Activated CD4-positive, alpha-beta T cell treated with anti-CD3 and anti-CD28 coated beads, Interleukin-2, amount 50 U/mL, for 4 hours (primary cell): Measurements from ENCODE around the gene MEG3.
"Not testable (repeated sequence)": the region's sequence is repeated elsewhere in the genome, so short reads cannot be mapped to it uniquely, and the experiment has no call there.

Experiments
- DNase-seq, 2 experiments: peaks; one replicate each; pipeline ENCODE4 v3.0.0-alpha.2; 2020

Gene MEG3

GRCh38 chr14:100816950-100817901, 8.7 kb upstream of the MEG3 start:
- DNase-seq = no peak

DNA sequence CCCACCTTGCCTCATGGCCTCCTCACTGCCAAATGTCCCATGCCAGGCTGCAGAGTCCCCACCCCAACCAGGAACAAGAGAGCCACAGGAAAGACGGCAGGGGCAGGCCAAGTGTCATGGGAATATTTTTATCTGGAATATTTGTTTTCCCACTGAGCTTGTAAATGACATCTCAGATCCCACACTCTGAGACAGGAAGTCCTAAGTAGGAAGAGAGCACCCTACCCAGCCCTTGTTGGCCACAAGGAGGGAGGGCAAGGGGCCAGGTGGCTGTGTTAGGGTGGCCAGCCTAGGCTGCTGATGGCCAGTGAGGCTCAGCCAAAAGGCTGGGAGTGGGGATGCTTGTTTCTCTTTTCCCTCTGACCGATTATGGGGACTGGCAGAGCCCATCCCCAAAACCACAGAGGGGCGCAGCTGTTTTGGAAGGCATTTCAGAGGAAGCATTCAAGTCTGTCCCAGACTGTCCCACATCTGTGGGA, 7.7 kb upstream of the MEG3 start:
- no peak for DNase-seq

GRCh38 chr14:100818923-100819322, 7.0 kb upstream of the MEG3 start:
- DNase-seq = not testable (repeated sequence)

- no peak for DNase-seq
Measured at GRCh38 chr14:100819453-100819828, 6.5 kb upstream of the MEG3 start.

- no peak for DNase-seq
Measured at GRCh38 chr14:100819829-100820475, 6.0 kb upstream of the MEG3 start.

DNA sequence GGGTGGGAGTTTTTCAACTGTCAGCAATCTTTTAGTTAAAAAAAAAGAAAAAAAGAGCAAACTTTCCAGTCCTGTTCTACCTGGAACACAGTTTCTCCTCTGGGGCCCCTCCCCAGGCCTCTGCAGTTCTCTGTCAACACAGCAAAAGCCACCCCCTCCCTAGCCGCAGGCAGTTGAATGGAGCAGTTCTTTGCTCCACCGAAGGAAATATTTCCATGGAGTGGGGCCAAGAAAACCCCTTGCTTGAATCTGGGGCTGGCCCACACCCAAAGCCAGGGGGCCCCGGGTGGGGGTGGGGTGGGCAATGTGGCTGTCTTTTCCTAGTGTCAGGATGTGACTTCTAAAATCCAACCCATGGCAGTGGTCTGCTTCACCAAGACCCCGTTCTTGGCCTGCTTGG, 5.0 kb upstream of the MEG3 start:
- DNase-seq = no peak

GRCh38 chr14:100822013-100822412, 3.9 kb upstream of the MEG3 start:
- DNase-seq = no peak

GRCh38 chr14:100822532-100823296, 3.2 kb upstream of the MEG3 start:
- DNase-seq = no peak

DNA sequence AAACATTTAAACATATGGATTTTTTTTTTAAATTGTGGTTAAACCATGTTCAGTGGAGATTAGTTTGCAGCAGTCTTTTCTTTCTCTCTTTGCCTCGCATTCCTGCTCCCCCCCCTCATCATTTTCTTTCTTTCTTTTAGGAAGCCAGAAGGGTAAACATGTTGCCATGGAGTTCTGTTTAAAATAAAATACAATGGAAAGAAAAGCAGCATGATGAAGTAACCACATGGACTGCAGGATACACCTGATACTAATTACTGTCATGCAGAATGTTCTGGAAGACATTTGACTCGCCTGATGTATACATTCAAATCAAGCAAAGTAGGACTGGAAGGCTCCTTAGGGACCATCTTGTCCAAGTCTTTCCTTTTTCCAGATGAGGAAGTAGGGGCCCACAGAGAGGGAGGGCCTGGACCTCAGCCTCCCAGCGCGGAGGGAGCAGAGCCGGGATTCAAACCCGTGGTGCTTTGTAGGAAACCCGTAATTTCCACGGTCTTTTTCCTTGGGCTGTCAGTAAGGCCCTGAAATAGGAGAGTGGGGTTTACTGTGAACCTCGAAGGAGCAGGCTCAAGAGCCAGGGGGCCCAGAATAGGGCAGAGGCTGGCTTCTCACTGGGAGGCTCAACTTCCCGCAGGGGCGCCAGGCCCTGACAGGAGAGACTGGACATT, 2.4 kb upstream of the MEG3 start:
- no peak for DNase-seq

- no peak for DNase-seq
Measured at GRCh38 chr14:100824091-100824551, 1.8 kb upstream of the MEG3 start.

GRCh38 chr14:100824901-100825712, 811 bp upstream of the MEG3 start:
- no peak for DNase-seq

DNA sequence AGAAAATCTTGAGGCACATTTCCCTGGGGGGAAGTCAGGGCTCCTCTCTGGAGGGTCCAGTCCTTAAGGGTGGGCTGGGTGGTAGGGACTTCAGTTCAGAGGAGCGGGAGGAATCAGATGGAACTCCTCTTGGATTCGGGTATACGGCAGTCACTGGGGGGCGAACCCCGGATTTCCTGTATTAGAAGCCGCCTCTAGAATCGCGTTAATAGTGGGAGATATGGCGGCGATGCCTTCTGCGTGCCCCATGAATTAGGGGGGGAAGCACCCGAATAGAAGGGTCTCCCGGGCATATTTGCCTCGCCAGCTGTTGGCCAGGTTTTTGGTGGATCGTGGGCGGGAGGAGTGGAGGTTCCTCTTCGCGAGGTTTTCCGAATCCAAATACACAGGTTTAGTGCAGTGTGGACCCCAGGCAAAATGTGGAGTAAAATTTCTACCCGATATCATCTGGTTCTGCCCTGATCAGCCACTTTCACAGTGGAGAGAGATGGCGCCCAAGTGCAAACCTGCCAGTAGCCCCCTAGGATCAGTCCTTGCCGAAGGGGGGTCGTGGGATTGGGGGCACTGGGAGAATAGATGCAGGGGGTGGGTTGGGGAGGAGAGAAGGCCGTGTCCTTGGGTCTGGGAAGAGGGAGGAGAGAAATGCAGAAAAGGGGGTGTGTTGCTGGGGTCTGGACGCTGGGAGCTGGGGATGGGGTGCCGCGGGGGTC, 628 bp downstream of the MEG3 start:
- no peak for DNase-seq

DNA sequence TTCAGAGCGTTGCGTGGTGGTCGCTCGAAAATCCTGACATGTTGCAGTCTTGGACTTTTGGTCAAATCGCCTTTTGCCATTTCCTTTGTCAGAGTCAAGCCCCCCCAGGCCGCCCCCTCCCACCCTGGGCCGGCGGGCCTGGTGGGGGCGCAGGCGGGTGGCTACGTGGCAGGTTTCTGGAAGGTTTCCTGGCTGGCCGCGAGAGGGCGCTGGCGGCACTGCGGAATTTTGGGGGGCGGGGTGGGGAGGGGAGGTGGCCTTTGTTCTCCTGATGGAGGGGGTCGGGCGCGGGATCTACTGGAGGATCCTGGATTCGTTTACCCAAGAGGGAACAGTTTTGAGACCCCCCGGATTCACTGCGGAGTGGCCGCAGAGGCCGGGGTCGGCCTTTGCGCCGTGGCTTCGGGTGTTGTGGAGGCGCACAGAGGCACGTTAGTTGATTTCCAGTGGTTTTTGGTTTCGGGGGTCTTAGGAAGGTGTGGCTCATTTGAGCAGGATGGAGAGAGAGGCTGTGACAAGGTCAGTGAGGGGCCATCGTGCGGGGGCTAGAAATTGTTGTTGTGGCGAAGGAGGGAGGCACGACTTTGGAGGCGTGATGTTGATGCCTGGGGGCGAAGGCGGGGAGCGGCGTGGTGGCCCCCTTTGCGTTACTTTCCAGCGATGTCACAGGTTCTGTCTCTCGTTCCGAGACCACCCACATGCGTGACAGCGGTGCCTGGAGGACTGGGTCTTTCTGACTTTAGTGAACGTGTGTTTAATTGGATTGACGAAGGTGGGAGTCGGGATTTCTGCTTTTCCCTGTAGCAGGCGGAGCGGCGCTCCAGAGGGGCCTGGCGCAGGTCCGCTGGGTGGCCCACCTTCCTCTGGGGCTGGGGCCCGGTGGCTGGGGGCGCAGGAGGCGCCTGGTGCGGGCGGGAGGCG, 1.4 kb downstream of the MEG3 start:
- no peak for DNase-seq

- DNase-seq = no peak
Measured at GRCh38 chr14:100828031-100828769, 2.3 kb downstream of the MEG3 start.

GRCh38 chr14:100830681-100831080, 4.8 kb downstream of the MEG3 start:
- DNase-seq = no peak

DNA sequence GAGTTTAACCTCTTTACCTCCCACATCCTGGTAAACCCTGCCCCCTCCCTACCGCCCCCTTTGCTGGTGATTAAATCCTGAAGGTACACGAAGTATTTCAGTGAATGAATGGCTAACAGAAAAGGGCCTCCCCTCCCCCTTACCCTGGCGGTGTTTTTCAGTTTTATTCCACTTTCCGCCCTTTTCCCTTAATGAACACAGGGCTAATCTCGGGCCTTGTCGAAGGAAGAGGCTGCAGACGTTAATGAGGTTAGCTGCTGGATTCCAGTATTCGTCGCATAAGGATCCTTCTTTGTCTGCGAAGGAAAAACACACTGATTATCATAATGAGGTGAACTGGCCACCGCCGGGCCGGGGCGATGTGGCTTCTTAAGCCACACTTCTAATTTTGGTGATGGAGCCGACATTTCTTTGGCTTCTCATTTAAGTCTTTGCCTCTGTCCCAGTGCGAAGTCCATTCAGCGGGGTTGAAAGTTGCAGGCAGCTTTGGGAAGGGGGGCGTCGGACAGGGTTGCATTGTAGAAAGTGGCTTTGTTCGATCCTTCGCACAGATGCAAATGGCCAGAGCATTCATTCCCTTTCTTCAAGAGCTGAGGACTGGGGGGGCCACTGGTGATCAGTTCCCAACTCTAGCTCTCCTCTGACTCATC, 6.5 kb downstream of the MEG3 start:
- DNase-seq = no peak

GRCh38 chr14:100834082-100834793, 8.3 kb downstream of the MEG3 start:
- DNase-seq = no peak
